Epithelial cell of proximal tubule (primary cell): ENCODE data around the gene NAGA. TPM values are rescaled to one million over a fixed set of nuclear protein-coding genes. Genes with fewer than 3 reads are reported as not detected.

Experiments used
- DNase-seq: peaks from one replicate; pipeline ENCODE4 v3.0.0-alpha.2; 2011; ENCODE audit warnings: low read depth
- H3K4me3 ChIP-seq: 2 replicates; pipeline ENCODE4 v1.5.1; 2011; ENCODE audit warnings: low read depth, mild to moderate bottlenecking, low read length
- CTCF ChIP-seq: conservative IDR thresholded peaks from 2 replicates; pipeline ENCODE4 v1.5.1; 2012; ENCODE audit warnings: low read depth, mild to moderate bottlenecking, low read length
- total RNA-seq: library from RNA; depleted of rRNA; stranded (reverse); fragments of >200 nt; gene quantifications from 2 replicates; pipeline ENCODE4 v1.2.3, GENCODE V29; 2015

NAGA gene
- total RNA-seq, 1 donor from 2014 or later, result 41.2 TPM

DNA sequence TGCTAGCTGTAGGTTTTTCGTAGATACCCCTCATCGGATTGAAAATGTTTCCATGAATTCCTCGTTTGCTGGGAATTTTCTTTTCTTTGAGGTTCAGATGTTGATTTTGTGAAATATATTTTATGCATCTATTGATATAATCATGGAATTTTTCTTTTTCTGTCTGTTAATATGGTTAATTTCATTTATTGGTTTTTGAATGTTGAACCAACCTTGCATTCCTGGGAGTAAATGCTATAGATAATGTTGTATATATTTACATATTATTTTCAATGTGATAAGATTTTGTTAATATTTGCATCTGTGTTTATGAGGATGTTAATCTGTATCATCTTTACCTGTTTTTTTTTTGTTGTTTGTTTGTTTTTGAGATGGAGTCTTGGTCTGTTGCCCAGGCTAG, 30.6 kb upstream of the NAGA start:
- no peak for TF ChIP-seq CTCF
- no peak overlapping the region for H3K4me3 ChIP-seq
- no peak for DNase-seq

- no peak for DNase-seq
- H3K4me3 ChIP-seq, result peak overlapping the region; percentile 96
- no peak for TF ChIP-seq CTCF
These were observed 20.8 kb upstream of the NAGA start for GRCh38 chr22:42091455-42091782.

DNA sequence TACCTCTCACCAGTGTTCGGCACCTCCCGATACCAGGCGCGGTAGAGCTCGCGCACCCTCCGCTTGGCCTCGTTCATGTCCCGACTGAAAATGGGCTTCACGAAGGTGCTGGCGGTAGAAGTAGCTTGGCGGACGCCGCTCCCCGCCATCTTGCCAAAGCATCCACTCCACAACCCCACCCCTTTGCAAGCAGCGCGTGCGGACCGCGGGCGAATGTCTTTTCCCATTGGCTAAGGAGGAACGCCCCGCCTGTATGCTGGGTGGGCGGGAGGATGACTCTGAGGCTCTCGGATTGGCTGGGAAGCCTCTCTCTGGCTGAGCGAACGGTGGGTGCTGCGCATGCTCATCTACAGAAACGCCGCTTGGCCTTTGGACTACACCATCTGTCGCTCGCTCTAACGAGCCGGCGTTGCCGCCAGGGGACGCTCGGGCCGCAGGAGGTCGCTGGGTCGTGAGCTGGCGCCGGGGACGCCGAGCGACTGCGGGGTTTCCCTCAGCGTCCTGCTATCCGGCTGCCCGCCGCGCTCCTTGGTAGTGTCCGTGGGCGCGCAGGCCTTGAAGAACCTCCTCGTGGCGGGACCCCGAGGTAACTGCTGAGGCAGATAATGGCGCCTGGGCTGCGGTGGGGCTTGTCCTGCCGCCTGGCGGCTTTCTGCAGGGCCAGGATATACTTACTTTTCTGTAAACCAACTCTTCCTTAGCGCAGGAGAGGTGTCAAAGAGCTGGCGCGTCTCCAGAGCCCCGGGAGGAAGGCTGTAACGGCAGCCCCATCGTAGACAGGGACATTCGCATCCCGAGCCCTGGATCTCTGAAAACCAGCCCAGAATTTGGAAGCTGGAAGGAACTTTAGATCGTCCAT, 20.2 kb upstream of the NAGA start, which contains the start of gene NDUFA6:
TSS of gene NDUFA6 (minus strand) at position 177 of the 859 bp plus-strand sequence. CDS start at position 149, 28 bp downstream.
- peak; percentile 86 for TF ChIP-seq CTCF
- DNase-seq, result peak; percentile 86
- peak within 1 kb of the TSS; percentile 96 for H3K4me3 ChIP-seq

DNA sequence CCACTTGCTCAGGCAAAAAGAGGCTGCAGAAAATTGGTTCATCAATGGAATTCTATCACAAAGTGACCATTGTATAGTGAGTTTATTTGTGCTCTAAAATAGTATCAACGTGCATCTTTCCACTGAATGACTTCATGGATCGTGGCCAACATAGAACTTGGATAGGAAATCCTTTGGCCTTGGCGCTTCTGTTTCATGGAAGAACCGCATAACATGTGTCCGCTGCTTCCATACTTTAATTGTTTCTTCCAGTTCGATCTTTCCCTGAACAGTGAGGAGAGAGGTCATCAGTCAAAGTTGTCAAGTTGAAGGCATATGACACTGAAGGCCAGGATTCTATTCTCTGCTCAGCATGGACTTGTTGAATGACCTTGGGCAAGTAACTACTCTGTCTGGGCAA, 15.4 kb upstream of the NAGA start:
- no peak for TF ChIP-seq CTCF
- H3K4me3 ChIP-seq, result no peak overlapping the region
- DNase-seq, result no peak

DNA sequence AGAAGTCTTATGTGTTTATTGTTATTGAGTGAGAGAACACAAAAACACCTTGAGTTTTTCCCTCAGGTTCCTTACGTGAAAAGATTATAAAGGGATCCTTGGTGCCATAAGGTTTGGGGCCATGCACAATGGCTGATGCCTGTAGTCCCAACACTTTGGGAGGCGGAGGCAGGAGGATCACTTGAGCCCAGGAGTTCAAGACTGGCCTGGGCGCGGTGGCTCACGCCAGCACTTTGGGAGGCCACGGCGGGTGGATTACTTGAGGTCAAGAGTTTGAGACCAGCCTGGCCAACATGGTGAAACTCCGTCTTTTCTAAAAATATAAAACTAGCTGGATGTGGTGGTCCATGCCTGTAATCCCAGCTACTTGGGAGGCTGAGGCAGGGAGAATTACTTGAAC, 14.3 kb upstream of the NAGA start:
- TF ChIP-seq CTCF, result no peak
- H3K4me3 ChIP-seq, result no peak overlapping the region
- no peak for DNase-seq

- H3K4me3 ChIP-seq, result no peak overlapping the region
- no peak for TF ChIP-seq CTCF
- no peak for DNase-seq
These were observed 12.5 kb upstream of the NAGA start for GRCh38 chr22:42083119-42083518.

DNA sequence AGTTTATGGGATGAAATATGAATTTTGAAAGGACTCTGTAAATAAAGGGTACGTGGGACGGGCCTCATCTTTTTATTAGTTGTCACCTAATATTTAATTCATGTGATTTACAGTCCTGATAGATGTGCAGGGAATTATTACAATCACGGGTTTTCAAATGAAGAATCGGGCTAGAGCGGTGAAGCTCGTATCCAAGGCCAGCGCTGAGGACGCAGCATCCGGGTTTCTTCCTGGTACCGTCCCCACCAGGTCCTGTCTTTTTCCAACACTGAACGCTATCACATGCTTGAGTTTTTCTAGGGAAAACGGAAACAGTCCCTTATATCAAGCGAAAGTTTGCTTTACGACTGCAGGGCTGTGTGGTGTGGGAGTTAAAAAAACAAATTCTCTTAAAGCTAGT, 9.7 kb upstream of the NAGA start:
- no peak for DNase-seq
- TF ChIP-seq CTCF, result no peak
- peak overlapping the region; percentile 58 for H3K4me3 ChIP-seq
